Peyer's patch (tissue), 4 donors: ENCODE measurements around the gene NELL1. TPM values are rescaled to one million over a fixed set of nuclear protein-coding genes. Genes with fewer than 3 reads are reported as not detected.
"Not testable (repeated sequence)": the region's sequence is repeated elsewhere in the genome, so short reads cannot be mapped to it uniquely, and the experiment has no call there.

ENCODE experiments used
- DNase-seq, 3 donors: peaks; one replicate each; pipeline ENCODE4 v3.0.0-alpha.2; 2017 to 2019
- H3K27ac ChIP-seq, 4 donors: fragments of 200-600 bp; sonication (generic); one replicate each; pipeline ENCODE4 v1.5.1; 2016 to 2019
- H3K27me3 ChIP-seq, 2 donors: fragments of 200-600 bp; sonication (generic); one replicate each; pipeline ENCODE4 v1.5.1; 2019
- H3K36me3 ChIP-seq, 3 donors: fragments of 200-600 bp; sonication (generic); one replicate each; pipeline ENCODE4 v1.5.1; 2016 to 2019
- H3K4me1 ChIP-seq, 4 donors: fragments of 200-600 bp; sonication (generic); one replicate each; pipeline ENCODE4 v1.5.1; 2016 to 2019
- H3K4me3 ChIP-seq, 4 donors: fragments of 200-600 bp; sonication (generic); 1 replicate in 3 of 4; 2 replicates in 1 of 4; pipeline ENCODE4 v1.5.1; 2016 to 2019; ENCODE audit warnings: mild to moderate bottlenecking in 1 of 4
- H3K9me3 ChIP-seq, 4 donors: fragments of 200-600 bp; sonication (generic); one replicate each; pipeline ENCODE4 v1.5.1; 2016 to 2019; ENCODE audit warnings: mild to moderate bottlenecking in 1 of 4
- POLR2A ChIP-seq, 2 donors: fragments of 450-650 bp; IDR thresholded peaks; one replicate each; pipeline ENCODE4 v1.5.1; 2017; ENCODE audit warnings: antibody characterized with exemption in 2 of 2, mild to moderate bottlenecking in 2 of 2, moderate library complexity in 2 of 2
- total RNA-seq, 4 donors: library from RNA; depleted of rRNA; stranded (reverse); fragments of >200 nt; gene quantifications; one replicate each; pipeline ENCODE4 v1.1.0, GENCODE V29; 2016
- TF ChIP-seq, protein P1 (sequence below), 6 experiments: fragments of 450-650 bp in 4 of 6; fragments of 200-600 bp in 2 of 6; sonication (generic) in 1 of 6; IDR thresholded peaks; one replicate each; pipeline ENCODE4 v1.5.1; 2017 to 2019; ENCODE audit warnings: antibody characterized with exemption in 6 of 6, mild to moderate bottlenecking in 3 of 6, moderate library complexity in 1 of 6

Gene NELL1
- total RNA-seq, 4 donors from 2014 or later, result not detected

DNA sequence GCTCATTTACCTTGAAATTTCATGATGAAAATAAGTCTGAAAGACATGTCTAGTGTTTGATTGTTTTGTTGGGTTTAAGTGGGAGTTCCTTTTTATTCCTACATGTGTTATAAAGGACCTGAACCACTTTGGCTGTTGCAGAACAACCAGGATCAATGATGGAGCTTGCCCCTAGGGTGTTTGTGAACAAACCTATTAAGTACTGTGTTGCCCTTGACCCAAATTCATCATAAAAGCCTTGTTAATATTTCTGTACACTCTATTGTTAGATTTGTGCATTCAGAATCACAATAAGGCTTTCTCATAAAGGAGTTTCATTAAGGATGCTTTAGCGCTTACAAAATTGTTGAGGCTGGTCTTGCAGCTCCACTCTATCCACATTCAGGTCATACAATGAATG, 452.6 kb downstream of the NELL1 start:
- no peaks in the 10 kb centered on the region for H3K9me3 ChIP-seq
- no peak for TF ChIP-seq POLR2A (IDR thresholded peaks at IDR 0.05)
- TF ChIP-seq, protein P1, sequence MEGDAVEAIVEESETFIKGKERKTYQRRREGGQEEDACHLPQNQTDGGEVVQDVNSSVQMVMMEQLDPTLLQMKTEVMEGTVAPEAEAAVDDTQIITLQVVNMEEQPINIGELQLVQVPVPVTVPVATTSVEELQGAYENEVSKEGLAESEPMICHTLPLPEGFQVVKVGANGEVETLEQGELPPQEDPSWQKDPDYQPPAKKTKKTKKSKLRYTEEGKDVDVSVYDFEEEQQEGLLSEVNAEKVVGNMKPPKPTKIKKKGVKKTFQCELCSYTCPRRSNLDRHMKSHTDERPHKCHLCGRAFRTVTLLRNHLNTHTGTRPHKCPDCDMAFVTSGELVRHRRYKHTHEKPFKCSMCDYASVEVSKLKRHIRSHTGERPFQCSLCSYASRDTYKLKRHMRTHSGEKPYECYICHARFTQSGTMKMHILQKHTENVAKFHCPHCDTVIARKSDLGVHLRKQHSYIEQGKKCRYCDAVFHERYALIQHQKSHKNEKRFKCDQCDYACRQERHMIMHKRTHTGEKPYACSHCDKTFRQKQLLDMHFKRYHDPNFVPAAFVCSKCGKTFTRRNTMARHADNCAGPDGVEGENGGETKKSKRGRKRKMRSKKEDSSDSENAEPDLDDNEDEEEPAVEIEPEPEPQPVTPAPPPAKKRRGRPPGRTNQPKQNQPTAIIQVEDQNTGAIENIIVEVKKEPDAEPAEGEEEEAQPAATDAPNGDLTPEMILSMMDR (IDR thresholded peaks at IDR 0.05), result no peak
- H3K27me3 ChIP-seq, result no peaks in the 10 kb centered on the region
- no peak overlapping the region for H3K27ac ChIP-seq
- H3K4me1 ChIP-seq, result no peaks in the 10 kb centered on the region
- H3K36me3 ChIP-seq, result no peaks in the 10 kb centered on the region
- DNase-seq, result no peak
- H3K4me3 ChIP-seq, result no peak overlapping the region

DNA sequence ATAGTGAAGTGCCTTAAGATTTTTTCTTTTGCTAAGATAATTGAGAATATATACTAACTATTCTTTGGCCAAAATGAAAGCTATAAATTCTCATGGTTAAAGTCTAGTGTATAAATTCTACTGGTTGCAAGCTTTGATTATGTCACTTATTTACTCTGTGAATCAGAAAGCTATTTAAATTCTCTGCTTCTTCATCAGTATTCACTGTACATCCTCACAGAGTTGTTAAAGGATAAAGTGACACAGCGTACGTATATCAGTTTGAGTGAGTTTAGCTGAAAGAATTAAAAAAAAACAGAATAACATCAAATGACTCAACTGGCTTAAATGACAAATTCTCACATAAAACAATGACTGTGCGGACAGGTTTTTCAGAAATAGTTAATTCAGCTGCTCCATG, 453.1 kb downstream of the NELL1 start:
- Histone ChIP-seq H3K9me3 (no peaks in the 10 kb centered on the region), H3K27ac (no peak overlapping the region), H3K4me1 (no peaks in the 10 kb centered on the region), H3K27me3 (no peaks in the 10 kb centered on the region), H3K4me3 (no peak overlapping the region), H3K36me3 (no peaks in the 10 kb centered on the region)
- DNase-seq, result no peak
- TF ChIP-seq, protein P1 (IDR thresholded peaks at IDR 0.05), result no peak
- TF ChIP-seq POLR2A (IDR thresholded peaks at IDR 0.05), result no peak

DNA sequence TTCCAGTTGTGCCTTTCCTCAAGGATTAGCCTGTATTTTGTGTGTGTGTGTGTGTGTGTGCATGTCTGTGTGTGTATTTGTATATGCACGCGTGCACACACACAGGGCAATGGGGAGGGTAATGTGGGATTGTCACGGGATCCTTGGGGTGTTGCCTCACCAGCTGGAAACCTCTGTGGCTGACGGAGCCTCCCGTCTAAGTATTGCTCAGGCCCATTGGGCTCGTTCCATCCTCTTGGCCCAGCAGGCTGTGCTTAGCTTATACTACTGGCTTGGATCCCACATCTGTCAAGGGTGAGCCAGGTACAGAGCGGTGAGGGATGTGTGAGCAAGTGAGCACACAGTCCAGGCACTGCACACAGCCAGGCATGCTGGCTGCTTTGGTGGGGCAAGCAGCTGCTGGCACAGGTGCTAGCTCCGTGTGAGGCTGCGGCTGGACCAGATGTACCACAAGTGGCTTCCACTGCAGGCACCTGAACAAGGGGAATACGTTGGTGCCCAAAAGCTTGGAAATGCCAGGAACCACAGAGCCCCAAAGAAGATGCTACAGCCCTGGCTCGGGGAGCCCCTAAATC, 462.8 kb downstream of the NELL1 start:
- no peaks in the 10 kb centered on the region for H3K4me1 ChIP-seq
- no peaks in the 10 kb centered on the region for H3K36me3 ChIP-seq
- H3K4me3 ChIP-seq, result no peak overlapping the region
- DNase-seq, result no peak
- TF ChIP-seq POLR2A (IDR thresholded peaks at IDR 0.05), result no peak
- TF ChIP-seq, protein P1 (IDR thresholded peaks at IDR 0.05), result no peak
- no peaks in the 10 kb centered on the region for H3K9me3 ChIP-seq
- H3K27me3 ChIP-seq, result no peaks in the 10 kb centered on the region
- H3K27ac ChIP-seq, result no peak overlapping the region

DNA sequence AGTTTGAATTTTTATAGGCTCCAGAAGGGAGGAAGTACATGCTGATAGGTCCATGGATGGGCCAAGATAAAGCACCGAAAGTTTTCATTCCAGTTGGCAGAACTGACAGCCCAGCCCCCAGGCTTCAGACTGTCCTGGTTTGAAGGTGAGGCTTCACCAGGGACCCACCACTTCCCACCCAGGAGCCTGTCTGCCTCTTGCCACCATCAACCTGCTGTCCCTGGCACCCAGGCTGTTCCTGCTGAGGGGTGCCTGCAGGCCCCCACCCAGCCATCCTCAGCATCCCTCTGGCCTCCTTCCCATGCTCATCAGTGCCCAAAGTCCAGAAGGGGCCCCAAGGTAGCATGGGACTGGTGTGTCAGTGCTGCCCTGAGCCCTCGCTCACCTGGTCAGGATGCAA, 463.9 kb downstream of the NELL1 start:
- Histone ChIP-seq H3K4me1 (no peaks in the 10 kb centered on the region), H3K27ac (no peak overlapping the region), H3K36me3 (no peaks in the 10 kb centered on the region), H3K9me3 (no peaks in the 10 kb centered on the region), H3K27me3 (no peaks in the 10 kb centered on the region), H3K4me3 (no peak overlapping the region)
- DNase-seq, result no peak
- TF ChIP-seq POLR2A (IDR thresholded peaks at IDR 0.05), result no peak
- TF ChIP-seq, protein P1 (IDR thresholded peaks at IDR 0.05), result no peak

DNA sequence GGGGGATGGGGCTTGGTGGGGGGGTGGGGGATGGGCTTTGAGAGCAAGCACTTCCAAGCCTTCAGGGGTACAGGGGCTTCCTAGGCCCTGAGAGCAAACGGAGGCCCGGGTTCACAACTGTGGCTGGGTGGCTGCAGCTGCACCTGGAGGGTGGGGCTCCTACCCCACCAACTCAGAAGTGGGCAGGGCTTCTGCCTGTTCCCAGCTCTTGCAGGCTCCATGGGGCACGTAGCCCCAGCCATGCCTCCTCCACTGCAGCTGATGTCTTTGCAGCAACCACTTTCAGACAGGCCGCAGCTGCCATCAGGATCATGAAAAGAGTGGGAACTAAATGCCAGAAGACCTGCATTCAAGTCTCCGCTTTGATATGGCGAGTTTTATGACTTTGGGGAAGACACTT, 464.3 kb downstream of the NELL1 start:
- no peaks in the 10 kb centered on the region for H3K27me3 ChIP-seq
- TF ChIP-seq, protein P1 (IDR thresholded peaks at IDR 0.05), result no peak
- no peak for TF ChIP-seq POLR2A (IDR thresholded peaks at IDR 0.05)
- H3K4me3 ChIP-seq, result no peak overlapping the region
- H3K4me1 ChIP-seq, result no peaks in the 10 kb centered on the region
- H3K9me3 ChIP-seq, result no peaks in the 10 kb centered on the region
- H3K36me3 ChIP-seq, result no peaks in the 10 kb centered on the region
- H3K27ac ChIP-seq, result no peak overlapping the region
- DNase-seq, result no peak

DNA sequence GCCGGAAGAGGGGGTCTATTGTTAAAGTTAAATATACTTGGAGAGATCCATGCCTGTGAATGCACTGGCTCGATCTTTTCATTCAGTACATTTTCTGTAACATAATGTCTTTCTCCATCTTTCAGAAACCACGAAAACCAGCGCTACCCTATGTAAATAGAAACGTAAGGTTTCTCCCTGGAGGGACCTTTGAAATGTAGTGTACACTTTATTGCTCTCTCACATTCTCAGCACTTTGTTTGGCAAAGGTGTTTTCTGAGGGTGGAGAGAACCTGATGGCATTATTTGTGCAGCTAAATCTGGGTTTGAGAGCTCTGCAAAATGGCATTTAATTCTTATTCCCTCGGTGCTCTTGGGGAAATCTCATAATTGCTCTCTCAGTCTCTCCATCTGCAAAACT, 468.4 kb downstream of the NELL1 start:
- TF ChIP-seq POLR2A (IDR thresholded peaks at IDR 0.05), result no peak
- TF ChIP-seq, protein P1 (IDR thresholded peaks at IDR 0.05), result no peak
- Histone ChIP-seq H3K4me1 (no peaks in the 10 kb centered on the region), H3K27ac (no peak overlapping the region), H3K27me3 (no peaks in the 10 kb centered on the region), H3K4me3 (no peak overlapping the region), H3K9me3 (no peaks in the 10 kb centered on the region), H3K36me3 (no peaks in the 10 kb centered on the region)
- no peak for DNase-seq

DNA sequence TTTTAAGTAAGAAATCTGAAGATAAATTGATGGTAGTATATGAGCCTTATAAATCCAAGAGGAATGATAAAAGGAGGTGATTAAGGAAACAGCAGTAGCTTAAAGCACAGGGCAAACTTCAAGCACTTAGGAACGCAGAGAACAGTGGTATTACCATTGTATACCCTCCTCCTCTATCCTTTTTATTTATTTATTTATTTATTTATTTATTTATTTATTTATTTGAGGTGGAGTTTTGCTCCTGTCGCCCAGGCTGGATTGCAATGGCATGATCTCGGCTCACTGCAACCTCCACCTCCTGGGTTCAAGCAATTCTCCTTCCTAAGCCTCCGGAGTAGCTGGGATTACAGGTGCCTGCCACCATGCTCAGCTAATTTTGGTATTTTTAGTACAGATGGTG, 472.2 kb downstream of the NELL1 start:
- H3K27me3 ChIP-seq, H3K27ac ChIP-seq, DNase-seq, H3K36me3 ChIP-seq, H3K4me1 ChIP-seq, H3K4me3 ChIP-seq, H3K9me3 ChIP-seq: not testable (repeated sequence)
